GM08714 (cell line): ENCODE results near the gene REPIN1.

Experiments
- H3K4me3 ChIP-seq: fragments of 200-500 bp; sonication (Bioruptor generic); 2 replicates; pipeline ENCODE4 v1.5.1; 2014; ENCODE audit warnings: mild to moderate bottlenecking, low read length, inconsistent platforms
- ZNF274 ChIP-seq: IDR thresholded peaks from 2 replicates; pipeline ENCODE4 v1.6.1; 2012; ENCODE audit warnings: mild to moderate bottlenecking, low read depth, low read length

REPIN1 gene

DNA sequence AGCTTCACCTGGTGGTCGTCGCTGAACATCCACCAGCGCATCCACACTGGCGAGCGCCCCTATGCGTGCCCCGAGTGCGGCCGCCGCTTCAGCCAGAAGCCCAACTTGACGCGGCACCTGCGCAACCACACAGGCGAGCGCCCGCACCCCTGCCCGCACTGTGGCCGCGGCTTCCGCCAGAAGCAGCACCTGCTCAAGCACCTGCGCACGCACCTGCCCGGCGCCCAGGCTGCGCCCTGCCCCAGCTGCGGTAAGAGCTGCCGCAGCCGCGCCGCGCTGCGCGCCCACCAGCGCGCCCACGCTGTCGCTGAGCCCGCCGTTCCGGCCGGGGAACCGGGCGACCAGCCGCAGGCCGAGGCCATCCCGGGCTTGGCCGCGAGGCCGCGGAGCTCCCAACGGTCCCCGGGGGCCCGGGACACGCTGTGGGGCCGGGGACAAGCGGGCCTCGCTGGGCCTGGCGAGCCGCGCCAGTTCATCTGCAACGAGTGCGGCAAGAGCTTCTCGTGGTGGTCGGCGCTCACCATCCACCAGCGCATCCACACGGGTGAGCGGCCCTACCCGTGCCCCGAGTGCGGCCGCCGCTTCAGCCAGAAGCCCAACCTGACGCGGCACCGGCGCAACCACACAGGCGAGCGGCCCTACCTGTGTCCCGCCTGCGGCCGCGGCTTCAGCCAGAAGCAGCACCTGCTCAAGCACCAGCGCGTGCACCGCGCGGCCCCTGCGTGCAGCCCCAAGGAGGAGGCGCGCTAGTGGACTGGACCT, 28.9 kb downstream of the REPIN1 start:
- TF ChIP-seq ZNF274: no peak
- H3K4me3 ChIP-seq: no peak overlapping the region

DNA sequence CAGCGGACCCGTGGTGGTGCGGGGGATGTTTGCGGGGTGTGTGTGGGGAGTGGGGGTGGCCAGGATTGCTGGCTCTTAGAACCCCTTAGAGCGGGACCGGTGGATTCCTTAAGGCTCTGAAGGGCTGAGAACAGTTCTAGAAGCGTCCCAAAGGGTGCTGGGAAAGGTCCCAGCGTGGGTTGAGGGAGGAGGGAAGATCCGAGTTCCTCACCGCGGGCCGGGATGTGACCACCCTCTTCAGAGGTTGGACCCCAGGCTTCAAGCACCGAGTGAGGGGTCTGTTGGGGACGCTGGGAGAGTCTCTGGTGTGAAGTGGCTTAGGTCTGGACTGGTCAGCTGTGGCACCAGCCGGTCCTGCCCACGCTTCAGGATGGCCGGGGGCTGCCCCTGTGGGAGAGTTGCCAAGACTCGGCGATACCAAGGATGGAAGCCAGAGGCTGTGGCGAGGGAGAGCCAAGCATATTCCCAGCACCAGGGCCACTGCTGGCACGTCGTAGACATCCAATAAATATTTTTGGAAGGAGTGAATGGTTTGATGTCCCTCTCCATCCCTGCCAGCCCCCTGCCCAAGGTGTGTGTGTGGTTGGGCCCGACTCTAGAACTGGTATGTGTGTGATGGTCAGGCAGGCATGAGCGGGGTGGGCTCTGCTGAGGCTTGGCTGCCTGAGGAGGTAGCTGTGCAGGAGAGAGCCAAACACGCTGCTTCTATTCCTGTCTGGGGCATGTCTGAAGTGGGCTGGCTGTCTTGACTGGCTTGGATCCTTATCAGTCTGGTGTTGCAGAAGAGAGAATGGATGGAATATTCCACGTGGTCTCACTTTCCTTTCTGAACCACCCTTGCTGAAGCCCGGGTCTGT, 29.7 kb downstream of the REPIN1 start:
- TF ChIP-seq ZNF274: no peak
- no peak overlapping the region for H3K4me3 ChIP-seq

GRCh38 chr7:150398965-150399320, 30.3 kb downstream of the REPIN1 start:
- no peak overlapping the region for H3K4me3 ChIP-seq
- TF ChIP-seq ZNF274: no peak

GRCh38 chr7:150399421-150400007, 30.9 kb downstream of the REPIN1 start:
- TF ChIP-seq ZNF274: no peak
- H3K4me3 ChIP-seq: no peak overlapping the region

- H3K4me3 ChIP-seq: no peak overlapping the region
- no peak for TF ChIP-seq ZNF274
These were observed 31.6 kb downstream of the REPIN1 start for GRCh38 chr7:150400008-150400787.

- TF ChIP-seq ZNF274: no peak
- H3K4me3 ChIP-seq: no peak overlapping the region
These were observed 32.3 kb downstream of the REPIN1 start for GRCh38 chr7:150400788-150401423.

GRCh38 chr7:150401424-150401790, 32.8 kb downstream of the REPIN1 start:
- no peak for TF ChIP-seq ZNF274
- no peak overlapping the region for H3K4me3 ChIP-seq

DNA sequence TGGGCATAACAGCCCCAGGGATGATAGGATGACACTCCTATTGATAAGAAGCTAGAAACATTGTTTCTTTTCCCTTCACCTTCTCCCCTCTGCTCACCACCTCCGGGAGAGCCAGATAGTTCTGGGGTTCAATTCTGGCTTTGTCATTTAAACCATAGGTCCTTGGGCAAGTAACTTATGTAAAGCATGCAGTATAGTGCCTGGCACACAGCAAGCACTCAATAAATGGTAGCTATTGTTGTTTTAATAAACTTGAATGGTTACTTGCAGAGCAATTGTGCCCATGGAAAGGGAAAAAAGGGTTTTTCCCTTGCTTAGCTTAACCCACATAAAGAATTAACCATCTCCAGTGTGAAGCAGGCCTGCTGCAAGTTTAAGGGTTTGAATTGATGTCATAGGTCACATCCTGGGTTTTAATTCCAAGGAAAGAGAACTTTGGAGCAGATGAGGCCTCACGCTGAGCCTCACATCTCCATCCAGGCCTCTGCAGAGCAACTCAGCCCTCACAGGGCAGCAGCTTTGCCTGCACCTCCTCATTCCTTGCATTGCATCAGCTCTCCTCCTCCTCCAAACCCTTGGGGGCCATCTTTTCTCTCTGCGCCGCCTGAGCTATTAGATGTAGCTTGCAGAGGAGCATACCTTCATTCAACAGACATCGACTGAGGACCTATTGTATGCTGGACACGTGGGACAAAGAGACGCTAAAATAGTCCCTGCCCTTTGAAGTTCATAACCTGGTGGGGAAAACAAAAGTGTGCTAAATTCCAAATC, 33.4 kb downstream of the REPIN1 start:
- no peak for TF ChIP-seq ZNF274
- no peak overlapping the region for H3K4me3 ChIP-seq

GRCh38 chr7:150402671-150403321, 34.2 kb downstream of the REPIN1 start:
- no peak overlapping the region for H3K4me3 ChIP-seq
- no peak for TF ChIP-seq ZNF274

DNA sequence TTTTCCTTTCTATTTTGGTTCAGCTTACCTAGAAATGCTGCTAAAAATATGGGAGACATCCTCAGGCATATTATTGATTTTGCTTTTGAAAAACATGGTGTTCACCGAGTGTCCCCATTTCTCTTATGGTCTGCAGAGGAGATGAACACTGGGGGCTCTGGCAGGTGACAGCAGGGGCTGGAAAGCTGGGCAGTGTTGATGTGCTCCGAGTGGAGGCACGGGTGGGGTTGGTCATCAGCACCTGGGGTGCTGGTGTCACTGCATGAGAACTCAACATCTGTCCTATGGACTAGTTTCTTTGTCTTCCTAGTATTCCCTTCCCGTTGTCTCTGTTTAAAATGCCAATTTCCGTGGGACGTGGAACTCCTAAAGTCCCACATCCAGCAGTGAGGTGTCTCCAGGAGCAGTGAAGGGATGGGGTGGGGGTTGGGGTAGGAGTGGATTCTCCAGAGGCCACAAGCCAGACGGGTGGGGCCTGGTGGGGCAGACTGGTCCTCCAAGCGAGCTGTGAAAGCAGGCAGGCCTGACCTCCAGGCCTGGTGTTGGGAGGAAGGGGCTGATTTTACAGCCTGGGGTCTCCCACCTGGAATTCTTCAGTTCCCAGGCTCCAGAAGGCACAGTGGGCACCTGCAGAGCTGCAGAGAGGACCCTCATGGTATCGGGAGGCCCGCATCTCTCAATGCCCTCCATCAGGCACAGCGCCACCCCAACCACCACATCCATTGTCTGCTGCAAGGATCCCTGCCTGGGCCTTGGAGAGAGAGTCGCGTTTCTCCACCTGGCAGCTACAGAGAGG, 35.0 kb downstream of the REPIN1 start:
- H3K4me3 ChIP-seq: peak overlapping the region; percentile 73; the same call in 1 of the 2 replicates
- no peak for TF ChIP-seq ZNF274

DNA sequence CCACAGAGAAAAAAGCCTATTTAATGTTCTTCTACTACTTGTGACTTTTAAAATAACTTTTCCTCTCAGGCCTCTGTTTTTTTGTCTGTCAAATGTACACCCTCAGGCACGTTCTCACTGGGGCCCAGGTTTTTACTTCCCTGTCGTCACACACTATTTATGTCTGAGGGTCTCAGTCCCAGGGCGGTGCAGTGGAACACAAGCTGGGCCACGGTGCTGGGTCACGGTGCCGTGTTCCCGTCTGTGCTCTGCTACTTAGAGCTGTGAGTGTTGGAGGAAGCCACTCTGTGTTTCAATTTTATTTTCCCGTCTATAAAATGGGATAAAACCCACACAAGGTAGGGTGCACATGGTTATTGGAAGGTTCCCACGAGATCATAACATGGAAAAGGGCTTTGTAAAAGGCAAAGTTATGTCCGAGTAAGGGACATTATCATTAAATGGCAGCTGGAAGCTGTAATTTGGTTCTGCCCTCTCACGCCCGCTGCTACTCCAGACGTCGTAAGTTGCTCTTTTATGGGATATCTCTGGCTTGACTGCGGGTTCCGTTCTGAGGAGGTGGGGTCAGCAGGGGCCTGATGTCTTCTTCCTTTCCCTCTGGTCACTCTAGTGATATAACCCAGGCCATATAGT, 35.7 kb downstream of the REPIN1 start:
- H3K4me3 ChIP-seq: peak overlapping the region; percentile 73; the same call in 1 of the 2 replicates
- TF ChIP-seq ZNF274: no peak
